Measurements from ENCODE around the gene ZNF302.

- TF ChIP-seq CTCF (IDR thresholded peaks at IDR 0.05) (no peak), POLR2A (IDR thresholded peaks at IDR 0.05) (no peak)
Measured at GRCh38 chr19:34633802-34634201, 43.7 kb upstream of the ZNF302 start.
